Mesothelial cell of epicardium (in vitro differentiated cells): ENCODE data around the gene FAIM2. TPM values are rescaled to one million over a fixed set of nuclear protein-coding genes. Genes with fewer than 3 reads are reported as not detected.

Experiments used
- DNase-seq, 2 experiments: peaks; one replicate each; pipeline ENCODE4 v3.0.0; 2021; ENCODE audit warnings: low spot score in 2 of 2; ENCODE audit not compliant: unreplicated experiment in 2 of 2
- H3K27ac Mint-ChIP-seq: 2 replicates; pipeline ENCODE4 v1.8.0; 2021; ENCODE audit warnings: mixed read lengths
- H3K27me3 Mint-ChIP-seq: 2 replicates; pipeline ENCODE4 v1.8.0; 2021; ENCODE audit warnings: low read depth, mixed read lengths
- H3K36me3 Mint-ChIP-seq: 2 replicates; pipeline ENCODE4 v1.8.0; 2021; ENCODE audit warnings: mixed read lengths
- H3K4me1 Mint-ChIP-seq: 2 replicates; pipeline ENCODE4 v1.8.0; 2021; ENCODE audit warnings: mixed read lengths
- H3K4me3 Mint-ChIP-seq: 2 replicates; pipeline ENCODE4 v1.8.0; 2021; ENCODE audit warnings: mild to moderate bottlenecking, moderate library complexity, mixed read lengths
- H3K9me3 Mint-ChIP-seq: 2 replicates; pipeline ENCODE4 v1.8.0; 2021; ENCODE audit warnings: mixed read lengths
- total RNA-seq: library from RNA; stranded (reverse); gene quantifications from 3 replicates; pipeline ENCODE4 v1.2.1, GENCODE V29; 2021
- TF ChIP-seq, protein P1 (sequence below): fragments of 200-600 bp; sonication (generic); IDR thresholded peaks from one replicate; pipeline ENCODE4 v1.5.0; 2021; ENCODE audit warnings: antibody characterized with exemption; ENCODE audit not compliant: unreplicated experiment

Gene FAIM2
- total RNA-seq, 1 donor from 2014 or later = 0.13 TPM

DNA sequence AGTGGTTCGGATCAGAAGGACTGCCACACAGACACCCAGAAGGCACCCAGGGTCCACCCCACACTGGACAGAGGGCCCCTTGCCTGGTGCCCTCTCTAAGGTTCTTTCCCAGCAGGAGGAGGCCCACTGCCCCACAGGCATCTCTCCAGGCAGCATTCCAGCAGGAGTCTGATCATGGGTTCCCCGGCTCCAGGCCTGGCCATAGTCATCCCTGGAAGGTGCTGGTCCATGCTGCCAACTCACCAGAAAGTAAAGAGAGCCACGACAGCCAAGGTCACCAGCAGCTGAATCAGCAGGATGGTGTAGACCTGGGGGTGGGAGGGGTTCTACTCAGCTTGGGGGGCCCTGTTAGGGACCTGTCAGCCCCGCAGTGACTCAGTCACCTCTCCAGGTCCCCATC is 6.4 kb downstream of the FAIM2 start:
- Mint-ChIP-seq H3K4me3 (no peak overlapping the region), H3K27me3 (peaks cover 19% of the 10 kb centered on the region), H3K36me3 (no peaks in the 10 kb centered on the region), H3K9me3 (no peaks in the 10 kb centered on the region), H3K4me1 (peaks cover 12% of the 10 kb centered on the region), H3K27ac (no peak overlapping the region)
- TF ChIP-seq, protein P1, sequence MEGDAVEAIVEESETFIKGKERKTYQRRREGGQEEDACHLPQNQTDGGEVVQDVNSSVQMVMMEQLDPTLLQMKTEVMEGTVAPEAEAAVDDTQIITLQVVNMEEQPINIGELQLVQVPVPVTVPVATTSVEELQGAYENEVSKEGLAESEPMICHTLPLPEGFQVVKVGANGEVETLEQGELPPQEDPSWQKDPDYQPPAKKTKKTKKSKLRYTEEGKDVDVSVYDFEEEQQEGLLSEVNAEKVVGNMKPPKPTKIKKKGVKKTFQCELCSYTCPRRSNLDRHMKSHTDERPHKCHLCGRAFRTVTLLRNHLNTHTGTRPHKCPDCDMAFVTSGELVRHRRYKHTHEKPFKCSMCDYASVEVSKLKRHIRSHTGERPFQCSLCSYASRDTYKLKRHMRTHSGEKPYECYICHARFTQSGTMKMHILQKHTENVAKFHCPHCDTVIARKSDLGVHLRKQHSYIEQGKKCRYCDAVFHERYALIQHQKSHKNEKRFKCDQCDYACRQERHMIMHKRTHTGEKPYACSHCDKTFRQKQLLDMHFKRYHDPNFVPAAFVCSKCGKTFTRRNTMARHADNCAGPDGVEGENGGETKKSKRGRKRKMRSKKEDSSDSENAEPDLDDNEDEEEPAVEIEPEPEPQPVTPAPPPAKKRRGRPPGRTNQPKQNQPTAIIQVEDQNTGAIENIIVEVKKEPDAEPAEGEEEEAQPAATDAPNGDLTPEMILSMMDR = no peak
- DNase-seq = no peak

DNA sequence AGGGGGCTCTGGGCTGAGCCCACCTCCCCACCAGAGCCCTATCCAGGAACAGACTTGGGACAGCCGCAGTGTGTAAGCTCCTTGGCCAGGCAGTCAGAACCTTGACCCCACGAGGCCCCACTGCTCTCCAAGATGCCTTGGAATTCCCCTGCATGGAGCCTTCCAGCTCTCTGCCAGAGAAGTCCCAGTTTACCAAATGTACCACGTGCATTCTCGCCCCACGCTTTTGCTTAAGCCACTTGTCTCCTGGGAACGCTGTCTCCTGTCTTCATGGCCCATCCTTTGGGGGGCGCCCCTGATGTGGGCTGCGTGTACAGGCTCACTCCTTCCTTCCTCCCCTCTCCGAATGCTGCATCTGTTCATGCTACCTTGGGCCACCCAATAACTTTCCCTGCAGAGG is 7.9 kb downstream of the FAIM2 start:
- Mint-ChIP-seq H3K4me3 (no peak overlapping the region), H3K4me1 (peaks cover 15% of the 10 kb centered on the region), H3K36me3 (no peaks in the 10 kb centered on the region), H3K27ac (no peak overlapping the region), H3K9me3 (no peaks in the 10 kb centered on the region), H3K27me3 (peaks cover 13% of the 10 kb centered on the region)
- TF ChIP-seq, protein P1 = no peak
- DNase-seq = no peak

DNA sequence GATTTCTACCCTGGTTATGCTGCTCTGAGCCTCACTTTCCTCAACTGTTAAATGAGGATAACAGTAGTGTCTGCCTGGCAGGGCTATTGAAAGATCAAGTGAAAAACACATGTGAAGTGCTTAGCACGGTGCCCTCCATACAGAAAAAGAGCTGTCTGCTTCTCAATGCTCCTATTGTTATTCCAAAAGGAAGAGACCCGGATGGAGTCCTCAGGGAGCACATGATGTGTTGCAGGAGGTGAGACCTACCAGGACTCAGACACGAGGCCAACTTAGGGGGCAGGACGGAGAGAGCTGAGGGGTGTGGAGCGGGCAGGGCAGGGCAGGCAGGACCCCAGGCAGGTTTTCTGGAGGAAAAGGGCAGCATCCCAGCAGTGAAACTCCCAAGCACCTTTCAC is 8.9 kb downstream of the FAIM2 start:
- Mint-ChIP-seq H3K4me1 (peaks cover 15% of the 10 kb centered on the region), H3K36me3 (no peaks in the 10 kb centered on the region), H3K27me3 (peaks cover 16% of the 10 kb centered on the region), H3K27ac (no peak overlapping the region), H3K9me3 (no peaks in the 10 kb centered on the region), H3K4me3 (no peak overlapping the region)
- no peak for DNase-seq
- TF ChIP-seq, protein P1 = no peak

DNA sequence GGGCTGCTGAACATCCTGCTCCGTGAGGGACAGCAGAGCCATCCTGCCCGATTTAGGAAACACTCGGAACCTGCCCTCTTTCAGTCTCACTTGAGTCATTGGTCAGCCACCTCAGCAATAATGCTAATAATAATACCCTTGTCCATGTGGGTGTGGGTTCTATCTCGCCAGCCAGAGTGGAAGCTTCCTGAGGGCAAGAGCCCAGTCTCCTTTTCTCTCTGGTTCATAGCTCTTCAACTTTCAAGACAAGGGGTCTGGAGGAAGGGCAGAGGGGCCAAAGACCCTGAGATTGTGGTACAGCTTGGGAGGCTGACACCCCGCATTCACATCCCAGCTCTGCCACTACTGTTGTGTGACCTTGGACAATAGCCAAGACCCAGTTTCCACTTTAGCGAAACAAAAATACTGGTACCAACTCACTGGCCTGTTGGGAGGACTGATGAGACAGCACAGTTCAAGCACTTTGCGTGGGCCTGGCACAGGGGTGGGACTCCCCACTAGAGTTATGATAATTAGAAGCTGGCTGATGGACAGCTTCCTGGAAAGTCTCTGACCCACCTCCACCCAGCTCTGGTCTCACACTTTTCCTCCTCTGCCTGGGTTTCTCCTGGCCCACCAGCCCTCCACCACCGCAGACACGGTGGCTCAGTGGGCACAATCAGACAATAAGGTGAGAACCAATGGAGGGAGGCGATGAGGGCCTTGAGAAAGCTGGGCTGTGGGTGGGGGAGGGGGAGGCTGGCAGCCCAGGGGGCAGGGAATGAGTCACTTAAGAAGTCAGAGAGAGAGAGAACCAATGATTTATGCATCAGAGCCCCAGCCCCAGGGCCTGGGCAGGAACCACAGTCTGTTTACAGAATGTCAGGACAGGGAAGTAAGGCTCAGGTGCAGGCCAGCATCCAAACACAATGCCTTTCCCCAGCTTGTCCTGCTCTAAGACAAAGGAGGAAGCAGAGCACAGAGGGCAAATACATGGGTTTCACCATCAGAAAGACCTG is 9.6 kb downstream of the FAIM2 start:
- H3K4me3 Mint-ChIP-seq = no peak overlapping the region
- peaks cover 15% of the 10 kb centered on the region for H3K4me1 Mint-ChIP-seq
- peaks cover 16% of the 10 kb centered on the region for H3K27me3 Mint-ChIP-seq
- TF ChIP-seq, protein P1 = no peak
- no peaks in the 10 kb centered on the region for H3K9me3 Mint-ChIP-seq
- no peak overlapping the region for H3K27ac Mint-ChIP-seq
- no peak for DNase-seq
- H3K36me3 Mint-ChIP-seq = no peaks in the 10 kb centered on the region

DNA sequence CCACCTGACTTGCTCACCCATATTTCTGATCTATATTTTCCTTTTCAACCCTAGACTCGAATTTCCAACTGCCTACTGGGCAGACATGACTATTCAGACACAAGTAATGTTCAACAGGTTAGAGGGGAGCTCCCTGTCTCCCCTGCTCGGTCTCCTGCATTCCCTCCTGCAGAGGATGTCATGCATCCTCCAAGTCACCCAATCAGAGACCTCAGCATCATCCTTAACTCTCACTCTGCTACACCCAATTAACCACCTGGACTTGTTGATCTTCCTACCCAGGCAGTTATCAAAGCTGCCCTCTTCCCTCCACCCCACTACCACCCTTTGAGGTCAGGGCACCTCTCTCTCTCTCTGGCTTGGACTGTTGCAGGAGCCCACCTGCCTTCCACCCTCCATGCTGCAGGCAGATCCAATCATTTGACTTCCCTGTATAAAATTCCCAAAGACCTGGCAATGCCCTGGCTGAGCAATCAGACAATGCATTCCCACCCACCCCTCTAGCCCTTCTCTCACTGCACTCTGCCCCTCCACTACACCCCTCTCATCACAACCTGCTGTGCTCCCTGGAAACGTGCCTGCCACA is 10.9 kb downstream of the FAIM2 start:
- Mint-ChIP-seq H3K4me3 (no peak overlapping the region), H3K4me1 (peaks cover 15% of the 10 kb centered on the region), H3K9me3 (no peaks in the 10 kb centered on the region), H3K27me3 (peaks cover 16% of the 10 kb centered on the region), H3K36me3 (no peaks in the 10 kb centered on the region), H3K27ac (no peak overlapping the region)
- TF ChIP-seq, protein P1 = no peak
- DNase-seq = no peak
